Stimulated activated CD4-positive, alpha-beta T cell treated with anti-CD3 and anti-CD28 coated beads, Interleukin-12 subunit alpha, Interleukin-12 subunit beta, amount 100 ng/mL, for 4 hours (primary cell): Measurements from ENCODE around the gene ARRDC1.
A peak's percentile ranks its signal among the peaks of the same experiment; 100 is the strongest.
"Not testable (repeated sequence)": the region's sequence is repeated elsewhere in the genome, so short reads cannot be mapped to it uniquely, and the experiment has no call there.

Experiments used
- DNase-seq: peaks from one replicate; pipeline ENCODE4 v3.0.0-alpha.2; 2020

Gene ARRDC1

GRCh38 chr9:137613738-137614523 lies 8.4 kb downstream of the ARRDC1 start:
- DNase-seq = no peak

- no peak for DNase-seq
Observed at GRCh38 chr9:137614631-137615386, 9.3 kb downstream of the ARRDC1 start.

GRCh38 chr9:137615387-137615871 lies 9.9 kb downstream of the ARRDC1 start:
- DNase-seq = no peak

GRCh38 chr9:137618105-137619067 lies 12.9 kb downstream of the ARRDC1 start, which contains the start of gene EHMT1:
Gene EHMT1, plus strand, starts transcription at chr9:137619005. Its CDS starts 24 bp downstream, at chr9:137619029.
- peak; percentile 90 for DNase-seq

- no peak for DNase-seq
Observed at GRCh38 chr9:137619240-137620047, 14.0 kb downstream of the ARRDC1 start.

GRCh38 chr9:137620048-137620405 lies 14.5 kb downstream of the ARRDC1 start:
- DNase-seq = no peak

- no peak for DNase-seq
Observed at GRCh38 chr9:137620581-137620980, 15.1 kb downstream of the ARRDC1 start.

- DNase-seq = no peak
Observed at GRCh38 chr9:137621131-137621757, 15.8 kb downstream of the ARRDC1 start.

GRCh38 chr9:137622211-137622610 lies 16.7 kb downstream of the ARRDC1 start:
- DNase-seq = not testable (repeated sequence)

GRCh38 chr9:137626464-137626863 lies 21.0 kb downstream of the ARRDC1 start:
- no peak for DNase-seq

- not testable (repeated sequence) for DNase-seq
Observed at GRCh38 chr9:137627406-137627805, 21.9 kb downstream of the ARRDC1 start.

- DNase-seq = no peak
Observed at GRCh38 chr9:137630126-137630525, 24.6 kb downstream of the ARRDC1 start.

GRCh38 chr9:137630679-137631078 lies 25.2 kb downstream of the ARRDC1 start:
- DNase-seq = no peak

- no peak for DNase-seq
Observed at GRCh38 chr9:137631345-137632229, 26.1 kb downstream of the ARRDC1 start.

GRCh38 chr9:137632230-137633161 lies 27.0 kb downstream of the ARRDC1 start:
- no peak for DNase-seq

GRCh38 chr9:137634016-137634415 lies 28.5 kb downstream of the ARRDC1 start:
- no peak for DNase-seq

- no peak for DNase-seq
Observed at GRCh38 chr9:137638680-137639079, 33.2 kb downstream of the ARRDC1 start.

- DNase-seq = no peak
Observed at GRCh38 chr9:137639303-137640051, 34.0 kb downstream of the ARRDC1 start.
